ENCODE measurements around the gene INPP5A.

DNA sequence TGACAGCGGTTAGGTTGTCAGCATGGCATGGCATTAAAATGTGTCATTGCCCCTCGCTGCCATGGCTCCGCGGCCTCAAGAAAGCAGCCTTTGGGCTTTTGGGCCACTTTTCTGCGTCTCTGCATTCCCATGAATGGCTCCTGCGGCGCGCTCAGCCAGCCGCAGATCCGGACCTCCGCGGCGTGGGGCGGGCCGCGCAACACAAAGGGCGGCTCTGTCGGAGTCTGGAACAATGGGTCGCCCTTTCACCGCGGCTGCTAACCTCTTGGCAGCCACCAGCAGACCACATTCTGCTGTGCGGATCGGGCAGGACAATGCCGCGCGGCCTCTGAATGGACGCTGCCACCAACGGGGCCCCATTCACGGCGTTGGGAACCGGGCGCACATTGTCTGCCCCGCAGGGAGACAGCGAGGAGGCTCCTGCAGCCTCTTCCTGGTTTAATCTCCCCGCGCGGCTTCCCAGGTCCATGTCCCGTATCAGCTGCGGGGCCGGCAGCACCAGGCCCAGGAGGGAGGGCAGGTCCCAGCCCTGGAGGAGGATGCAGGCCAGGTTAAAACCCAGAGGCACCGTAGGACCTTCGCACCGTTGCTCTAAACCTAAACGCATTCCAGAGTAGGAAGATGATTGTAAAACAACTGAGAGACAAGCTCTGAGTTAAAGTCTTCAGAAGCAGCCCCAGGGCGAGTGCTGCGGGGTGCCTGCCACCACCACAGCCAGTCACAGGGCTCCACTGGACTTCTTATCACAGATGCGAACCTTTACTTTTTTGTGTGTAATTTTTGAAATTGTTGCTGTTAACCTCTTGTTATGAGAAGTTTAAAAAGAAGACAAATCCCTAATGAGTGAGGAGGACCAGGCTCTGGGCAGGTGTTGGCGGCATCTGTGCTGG is 176.8 kb downstream of the INPP5A start:
- TF ChIP-seq, protein P1, sequence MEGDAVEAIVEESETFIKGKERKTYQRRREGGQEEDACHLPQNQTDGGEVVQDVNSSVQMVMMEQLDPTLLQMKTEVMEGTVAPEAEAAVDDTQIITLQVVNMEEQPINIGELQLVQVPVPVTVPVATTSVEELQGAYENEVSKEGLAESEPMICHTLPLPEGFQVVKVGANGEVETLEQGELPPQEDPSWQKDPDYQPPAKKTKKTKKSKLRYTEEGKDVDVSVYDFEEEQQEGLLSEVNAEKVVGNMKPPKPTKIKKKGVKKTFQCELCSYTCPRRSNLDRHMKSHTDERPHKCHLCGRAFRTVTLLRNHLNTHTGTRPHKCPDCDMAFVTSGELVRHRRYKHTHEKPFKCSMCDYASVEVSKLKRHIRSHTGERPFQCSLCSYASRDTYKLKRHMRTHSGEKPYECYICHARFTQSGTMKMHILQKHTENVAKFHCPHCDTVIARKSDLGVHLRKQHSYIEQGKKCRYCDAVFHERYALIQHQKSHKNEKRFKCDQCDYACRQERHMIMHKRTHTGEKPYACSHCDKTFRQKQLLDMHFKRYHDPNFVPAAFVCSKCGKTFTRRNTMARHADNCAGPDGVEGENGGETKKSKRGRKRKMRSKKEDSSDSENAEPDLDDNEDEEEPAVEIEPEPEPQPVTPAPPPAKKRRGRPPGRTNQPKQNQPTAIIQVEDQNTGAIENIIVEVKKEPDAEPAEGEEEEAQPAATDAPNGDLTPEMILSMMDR (IDR thresholded peaks at IDR 0.05): no peak
- TF ChIP-seq POLR2A (IDR thresholded peaks at IDR 0.05): no peak
